Prostate gland (tissue), 2 donors: ENCODE data around the gene ORMDL3. TPM values are rescaled to one million over a fixed set of nuclear protein-coding genes. Genes with fewer than 3 reads are reported as not detected.

Source experiments
- DNase-seq: peaks from one replicate; pipeline ENCODE4 v3.0.0-alpha.2; 2019; ENCODE audit warnings: low spot score
- H3K27ac ChIP-seq, 2 donors: fragments of 200-600 bp; sonication (generic); 2 replicates each; pipeline ENCODE4 v1.5.1; 2017 to 2019
- H3K27me3 ChIP-seq: fragments of 200-600 bp; sonication (generic); replicated peaks from 2 replicates; pipeline ENCODE4 v1.5.1; 2019; ENCODE audit not compliant: insufficient read depth
- H3K36me3 ChIP-seq, 2 donors: fragments of 200-600 bp; sonication (generic); 1 replicate in 1 of 2; 2 replicates in 1 of 2; pipeline versions ENCODE4 v1.5.1 to v1.8.1; 2017 to 2019
- H3K4me1 ChIP-seq: fragments of 200-600 bp; sonication (generic); replicated peaks from 2 replicates; pipeline ENCODE4 v1.5.1; 2019
- H3K4me3 ChIP-seq, 2 donors: fragments of 200-600 bp; sonication (generic); 2 replicates each; pipeline ENCODE4 v1.5.1; 2017 to 2019
- H3K9me3 ChIP-seq: fragments of 200-600 bp; sonication (generic); 2 replicates; pipeline ENCODE4 v1.5.1; 2017
- POLR2A ChIP-seq: fragments of 450-650 bp; IDR thresholded peaks from one replicate; pipeline ENCODE4 v1.6.1; 2016; ENCODE audit warnings: antibody characterized with exemption, mild to moderate bottlenecking
- POLR2AphosphoS5 ChIP-seq: sonication (generic); formaldehyde crosslinking; IDR thresholded peaks from one replicate; pipeline ENCODE4 v1.6.1; 2017; ENCODE audit warnings: antibody characterized with exemption
- WGBS: methylation state at CpG from one replicate; pipeline ENCODE4 v1.1.5; 2018; 5-methylcytosine and 5-hydroxymethylcytosine counted together
- intact Hi-C: fragments of 100-400 bp; cut with DNase I; formaldehyde crosslinking; loops from one replicate; pipeline ENCODE4 v1.14.2; 2022
- total RNA-seq, 2 donors: library from RNA; depleted of rRNA; stranded (reverse); fragments of >200 nt; gene quantifications; one replicate each; pipeline ENCODE4 v1.1.0, GENCODE V29; 2016
- TF ChIP-seq, protein P1 (sequence below), 4 experiments: fragments of 200-600 bp in 2 of 4; fragments of 450-650 bp in 2 of 4; sonication (generic) in 2 of 4; IDR thresholded peaks; 1 replicate in 3 of 4; 2 replicates in 1 of 4; pipeline ENCODE4 v1.5.1; 2016 to 2019; ENCODE audit warnings: antibody characterized with exemption in 4 of 4, mild to moderate bottlenecking in 2 of 4, moderate library complexity in 2 of 4

ORMDL3 gene
- total RNA-seq, 2 donors from 2014 or later: 82.4 to 91.6 TPM

GRCh38 chr17:39923230-39923629 is 4.2 kb downstream of the ORMDL3 start:
- intact Hi-C loops: no loop called here
- peaks cover 8 to 24% of the 10 kb centered on the region in 2 donors for H3K36me3 ChIP-seq
- no peak for DNase-seq
- H3K4me3 ChIP-seq: no peak overlapping the region
- peaks cover 3% of the 10 kb centered on the region for H3K4me1 ChIP-seq
- H3K27me3 ChIP-seq: no peaks in the 10 kb centered on the region
- no peaks in the 10 kb centered on the region for H3K9me3 ChIP-seq
- WGBS: 87% methylated on average over 6 of the region's 6 CpGs
- no peak overlapping the region for H3K27ac ChIP-seq
- TF ChIP-seq POLR2A: no peak
- TF ChIP-seq POLR2AphosphoS5: no peak
- TF ChIP-seq, protein P1, sequence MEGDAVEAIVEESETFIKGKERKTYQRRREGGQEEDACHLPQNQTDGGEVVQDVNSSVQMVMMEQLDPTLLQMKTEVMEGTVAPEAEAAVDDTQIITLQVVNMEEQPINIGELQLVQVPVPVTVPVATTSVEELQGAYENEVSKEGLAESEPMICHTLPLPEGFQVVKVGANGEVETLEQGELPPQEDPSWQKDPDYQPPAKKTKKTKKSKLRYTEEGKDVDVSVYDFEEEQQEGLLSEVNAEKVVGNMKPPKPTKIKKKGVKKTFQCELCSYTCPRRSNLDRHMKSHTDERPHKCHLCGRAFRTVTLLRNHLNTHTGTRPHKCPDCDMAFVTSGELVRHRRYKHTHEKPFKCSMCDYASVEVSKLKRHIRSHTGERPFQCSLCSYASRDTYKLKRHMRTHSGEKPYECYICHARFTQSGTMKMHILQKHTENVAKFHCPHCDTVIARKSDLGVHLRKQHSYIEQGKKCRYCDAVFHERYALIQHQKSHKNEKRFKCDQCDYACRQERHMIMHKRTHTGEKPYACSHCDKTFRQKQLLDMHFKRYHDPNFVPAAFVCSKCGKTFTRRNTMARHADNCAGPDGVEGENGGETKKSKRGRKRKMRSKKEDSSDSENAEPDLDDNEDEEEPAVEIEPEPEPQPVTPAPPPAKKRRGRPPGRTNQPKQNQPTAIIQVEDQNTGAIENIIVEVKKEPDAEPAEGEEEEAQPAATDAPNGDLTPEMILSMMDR (IDR thresholded peaks at IDR 0.05): no peak

DNA sequence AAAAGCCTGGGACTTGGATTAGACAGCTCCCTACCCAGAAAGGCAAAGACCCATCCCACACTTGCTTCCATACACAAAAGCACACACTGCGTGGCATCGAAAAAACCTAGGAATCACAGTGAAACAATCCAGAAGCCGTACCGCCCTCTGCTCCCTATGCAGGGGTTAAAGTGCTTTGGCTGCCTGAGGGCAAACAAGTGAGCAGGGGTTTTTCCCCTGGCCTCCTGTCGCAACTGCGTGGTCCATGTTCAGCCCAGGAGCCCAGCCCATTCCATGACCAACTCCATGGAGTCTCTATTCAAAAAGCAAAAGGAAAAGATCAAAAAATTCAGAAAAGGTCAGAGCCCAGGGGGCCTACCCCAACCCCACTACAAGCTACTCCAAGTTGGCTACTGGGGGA is 5.4 kb downstream of the ORMDL3 start:
- WGBS: 93% methylated on average over 6 of the region's 6 CpGs
- intact Hi-C loops: no loop called here
- peaks cover 8 to 24% of the 10 kb centered on the region in 2 donors for H3K36me3 ChIP-seq

GRCh38 chr17:39921323-39921722 is 6.1 kb downstream of the ORMDL3 start:
- WGBS: 55% methylated on average over 5 of the region's 5 CpGs
- DNase-seq: no peak
- no peak overlapping the region for H3K27ac ChIP-seq

More for the DNA sequence above, 5.4 kb downstream of the ORMDL3 start:
- no peak for DNase-seq
- H3K9me3 ChIP-seq: no peaks in the 10 kb centered on the region
- H3K27ac ChIP-seq: no peak overlapping the region
- H3K4me3 ChIP-seq: no peak overlapping the region
- H3K27me3 ChIP-seq: no peaks in the 10 kb centered on the region
- TF ChIP-seq, protein P1 (IDR thresholded peaks at IDR 0.05): no peak
- TF ChIP-seq POLR2A (no peak), POLR2AphosphoS5 (no peak)
- peaks cover 3% of the 10 kb centered on the region for H3K4me1 ChIP-seq

DNA sequence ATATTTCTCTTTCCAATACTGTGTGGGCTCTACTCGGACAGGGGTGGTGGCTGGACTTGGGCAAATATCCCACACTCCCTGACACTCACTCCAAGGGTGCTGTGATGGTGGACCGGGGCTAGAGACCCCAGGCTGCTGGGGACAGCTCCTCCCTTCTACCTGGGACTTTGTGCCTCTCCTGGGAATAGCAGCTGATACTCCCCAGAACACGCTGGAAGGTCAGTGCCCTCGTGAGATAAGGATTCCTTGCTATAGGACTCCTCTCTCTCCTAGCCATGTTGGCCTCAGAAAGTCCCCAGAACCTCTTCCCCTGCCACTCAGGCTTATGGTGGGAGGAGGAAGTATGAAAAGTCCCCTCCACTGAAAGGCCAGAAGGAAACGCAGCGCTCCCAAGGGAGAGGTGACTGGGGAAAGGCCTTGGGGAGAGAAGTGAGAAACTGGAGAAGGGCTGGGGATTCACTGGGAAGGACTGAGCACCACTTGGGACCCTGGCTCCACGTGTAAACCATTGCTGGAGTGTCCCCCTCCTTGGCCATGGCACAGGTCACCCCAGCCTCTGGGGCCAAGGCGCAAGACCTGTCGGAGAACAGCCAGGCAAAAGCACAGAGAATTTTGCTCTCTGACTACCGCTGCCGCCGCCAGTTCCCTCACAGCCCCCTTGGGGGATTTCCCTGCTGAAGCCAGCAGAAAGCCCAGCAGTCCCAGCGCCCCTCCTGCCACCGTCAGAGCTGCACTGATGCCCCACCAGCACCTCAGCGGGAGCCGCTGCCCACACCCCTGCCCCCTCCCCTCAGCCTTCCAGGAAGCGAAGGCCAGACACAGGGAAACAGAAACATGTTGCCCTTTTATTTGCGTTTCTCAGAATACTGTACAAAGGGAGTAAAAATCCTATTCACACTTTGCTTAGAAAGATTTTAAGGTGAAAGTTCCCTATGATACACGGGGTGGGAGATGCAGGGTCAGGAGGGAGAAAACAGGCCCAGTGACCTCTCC is 6.9 kb downstream of the ORMDL3 start:
- H3K27ac ChIP-seq: no peak overlapping the region
- 65% methylated on average over 19 of the region's 19 CpGs for WGBS
- DNase-seq: no peak

More at GRCh38 chr17:39921323-39921722, 6.1 kb downstream of the ORMDL3 start:
- Histone ChIP-seq H3K27me3 (no peaks in the 10 kb centered on the region), H3K36me3 (peaks cover 8 to 24% of the 10 kb centered on the region in 2 donors), H3K4me3 (no peak overlapping the region), H3K4me1 (peaks cover 3% of the 10 kb centered on the region), H3K9me3 (no peaks in the 10 kb centered on the region)
- no peak for TF ChIP-seq POLR2AphosphoS5
- no peak for TF ChIP-seq POLR2A
- TF ChIP-seq, protein P1 (IDR thresholded peaks at IDR 0.05): no peak
- intact Hi-C loops: no loop called here

More for the DNA sequence above, 6.9 kb downstream of the ORMDL3 start:
- H3K36me3 ChIP-seq: peaks cover 8 to 24% of the 10 kb centered on the region in 2 donors
- no peaks in the 10 kb centered on the region for H3K4me1 ChIP-seq
- no peaks in the 10 kb centered on the region for H3K9me3 ChIP-seq
- intact Hi-C loops: no loop called here
- no peaks in the 10 kb centered on the region for H3K27me3 ChIP-seq
- H3K4me3 ChIP-seq: no peak overlapping the region
- TF ChIP-seq POLR2A: no peak
- TF ChIP-seq, protein P1 (IDR thresholded peaks at IDR 0.05): no peak
- no peak for TF ChIP-seq POLR2AphosphoS5
